ENCODE data around the gene ZFP36L1. TPM values are rescaled to one million over a fixed set of nuclear protein-coding genes. Genes with fewer than 3 reads are reported as not detected.

Gene ZFP36L1
- total RNA-seq, 1 experiment from 2014 or later: 47.8 TPM

GRCh38 chr14:68794851-68795596, 2.2 kb upstream of the ZFP36L1 start:
- DNase-seq: peak; percentile 85

GRCh38 chr14:68794130-68794850, 1.4 kb upstream of the ZFP36L1 start:
- Histone ChIP-seq H3K4me3 (ENCODE audit: insufficient read depth, low read depth, low read length) (peak overlapping the region; percentile 88), H3K36me3 (replicated peaks; ENCODE audit: control insufficient read depth, insufficient read depth, low read length) (peaks cover 14% of the 10 kb centered on the region), H3K27me3 (ENCODE audit: control insufficient read depth, insufficient read depth, low read length) (no peaks in the 10 kb centered on the region)
- peak; percentile 71 for DNase-seq

More at GRCh38 chr14:68794851-68795596, 2.2 kb upstream of the ZFP36L1 start:
- H3K27me3 ChIP-seq (ENCODE audit: control insufficient read depth, insufficient read depth, low read length): no peaks in the 10 kb centered on the region
- peaks cover 7% of the 10 kb centered on the region for H3K36me3 ChIP-seq (replicated peaks; ENCODE audit: control insufficient read depth, insufficient read depth, low read length)
- H3K4me3 ChIP-seq (ENCODE audit: insufficient read depth, low read depth, low read length): peak overlapping the region; percentile 88

DNA sequence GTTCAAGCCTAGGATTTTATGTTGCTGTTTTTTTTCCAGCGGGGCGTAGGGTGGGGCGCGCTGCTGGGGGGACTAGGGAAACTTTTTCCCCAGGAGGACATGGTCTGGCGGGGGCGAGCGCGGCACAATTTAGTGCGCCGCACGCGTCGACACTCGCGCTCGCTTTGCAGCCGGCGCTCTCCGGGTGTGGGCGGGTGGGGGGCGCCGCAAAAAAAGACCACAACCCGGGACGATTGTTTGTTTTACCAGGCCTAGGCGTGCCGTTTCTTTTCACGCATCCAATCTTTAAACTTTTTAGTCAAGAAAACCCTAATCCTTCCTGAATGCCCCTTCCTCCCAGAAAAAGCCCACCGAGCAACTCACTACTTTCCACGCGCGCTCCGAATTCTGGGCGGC, 865 bp upstream of the ZFP36L1 start:
- Histone ChIP-seq H3K4me3 (ENCODE audit: insufficient read depth, low read depth, low read length) (peak overlapping the region; percentile 88), H3K36me3 (replicated peaks; ENCODE audit: control insufficient read depth, insufficient read depth, low read length) (peaks cover 18% of the 10 kb centered on the region), H3K27me3 (ENCODE audit: control insufficient read depth, insufficient read depth, low read length) (no peaks in the 10 kb centered on the region)
- DNase-seq: no peak

DNA sequence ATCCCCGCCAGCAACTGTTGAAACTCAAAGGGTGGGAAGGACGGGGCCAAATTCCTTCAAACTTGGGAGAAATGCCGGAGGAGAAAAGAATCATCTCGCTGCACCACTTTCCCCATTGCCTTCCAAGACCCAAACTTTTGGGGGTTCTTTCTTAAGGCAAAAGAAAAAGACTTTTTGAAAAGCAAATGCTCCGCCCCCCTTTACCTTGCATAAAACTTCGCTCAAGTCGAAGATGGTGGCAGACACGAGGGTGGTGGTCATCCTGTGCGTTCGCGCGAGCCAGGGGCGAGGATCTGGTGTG, 239 bp downstream of the ZFP36L1 start:
- H3K36me3 ChIP-seq (replicated peaks; ENCODE audit: control insufficient read depth, insufficient read depth, low read length): peaks cover 21% of the 10 kb centered on the region
- DNase-seq: no peak
- H3K4me3 ChIP-seq (ENCODE audit: insufficient read depth, low read depth, low read length): peak overlapping the region; percentile 88
- H3K27me3 ChIP-seq (ENCODE audit: control insufficient read depth, insufficient read depth, low read length): no peaks in the 10 kb centered on the region

DNA sequence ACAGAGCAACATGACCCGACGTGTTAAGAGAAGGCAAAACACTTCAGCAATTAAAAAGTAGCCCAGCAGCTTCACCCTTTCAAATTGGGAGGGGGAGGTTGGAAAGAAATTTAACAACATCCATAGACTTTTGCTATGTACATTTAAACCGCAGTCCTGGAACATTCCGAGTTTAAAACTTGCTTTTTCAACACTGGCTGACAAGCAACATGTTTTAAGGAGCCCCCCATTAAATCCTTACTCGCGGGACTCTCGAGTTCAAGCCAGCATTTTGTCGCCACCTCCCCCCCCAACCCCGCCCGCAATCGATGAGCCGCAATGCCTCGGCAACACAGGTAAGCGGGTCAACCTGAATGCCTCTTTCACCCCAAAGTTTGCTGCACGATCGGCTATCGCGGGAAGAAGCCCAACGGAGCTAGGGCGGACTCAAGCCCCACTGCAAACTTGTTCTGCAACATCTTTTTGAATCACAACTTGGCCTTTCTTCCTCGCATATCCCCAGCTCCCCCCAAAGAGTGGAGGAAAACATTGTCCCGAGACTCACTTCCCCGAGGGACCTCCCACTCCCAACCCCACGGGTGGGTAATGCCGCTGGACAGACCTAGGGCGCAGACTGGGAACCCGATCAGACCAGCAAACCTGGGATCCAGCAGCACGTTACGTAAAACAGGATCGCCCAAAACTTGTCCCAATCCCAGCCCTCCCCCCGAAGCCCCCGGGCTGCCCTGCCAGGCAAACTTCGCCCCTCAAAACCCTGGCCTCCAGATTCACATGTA, 777 bp downstream of the ZFP36L1 start:
- Histone ChIP-seq H3K36me3 (replicated peaks; ENCODE audit: control insufficient read depth, insufficient read depth, low read length) (peaks cover 21% of the 10 kb centered on the region), H3K27me3 (ENCODE audit: control insufficient read depth, insufficient read depth, low read length) (no peaks in the 10 kb centered on the region), H3K4me3 (ENCODE audit: insufficient read depth, low read depth, low read length) (peak overlapping the region; percentile 88)
- DNase-seq: peak; percentile 58

DNA sequence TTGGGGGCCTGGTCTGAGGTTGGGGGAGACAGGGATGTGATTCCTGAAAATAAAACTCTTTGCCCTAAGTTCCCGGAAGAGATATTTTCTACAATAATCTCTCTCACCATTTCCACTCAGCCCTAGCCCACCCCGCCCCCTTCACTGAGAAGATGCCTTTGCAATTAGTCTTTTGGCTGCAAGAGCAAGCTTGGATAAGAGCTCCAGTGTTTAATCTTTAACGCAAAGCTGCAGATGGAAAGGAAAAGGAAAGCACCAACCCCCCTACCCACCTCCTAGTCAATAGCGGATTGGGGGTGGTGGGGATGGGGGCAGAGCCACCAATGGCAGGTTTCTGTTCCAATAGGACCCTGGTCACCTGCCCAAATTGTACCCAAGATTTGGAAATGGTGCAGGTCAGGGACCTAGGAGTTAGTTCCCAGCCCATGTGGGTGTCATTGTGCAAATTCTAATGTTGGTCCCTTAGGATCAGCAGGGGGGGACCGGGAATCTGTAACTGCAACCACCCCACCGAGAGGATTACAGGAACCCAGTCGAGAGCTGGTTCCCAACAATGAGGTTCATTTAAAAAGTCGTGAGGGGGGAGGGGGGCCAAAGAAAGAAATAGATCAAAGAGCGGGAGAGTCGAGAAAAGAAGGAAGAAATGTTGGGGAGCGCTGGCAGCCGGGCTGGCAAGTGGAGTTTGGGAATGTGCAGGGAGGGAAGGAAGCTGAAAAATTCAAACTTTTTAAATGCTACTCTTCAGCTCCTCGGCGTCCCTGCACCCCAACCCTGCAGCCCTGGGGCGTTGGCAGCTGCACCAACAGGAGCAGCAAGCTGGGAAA, 1.6 kb downstream of the ZFP36L1 start:
- no peaks in the 10 kb centered on the region for H3K27me3 ChIP-seq (ENCODE audit: control insufficient read depth, insufficient read depth, low read length)
- peak overlapping the region; percentile 88 for H3K4me3 ChIP-seq (ENCODE audit: insufficient read depth, low read depth, low read length)
- peak; percentile 73 for DNase-seq
- peaks cover 21% of the 10 kb centered on the region for H3K36me3 ChIP-seq (replicated peaks; ENCODE audit: control insufficient read depth, insufficient read depth, low read length)

DNA sequence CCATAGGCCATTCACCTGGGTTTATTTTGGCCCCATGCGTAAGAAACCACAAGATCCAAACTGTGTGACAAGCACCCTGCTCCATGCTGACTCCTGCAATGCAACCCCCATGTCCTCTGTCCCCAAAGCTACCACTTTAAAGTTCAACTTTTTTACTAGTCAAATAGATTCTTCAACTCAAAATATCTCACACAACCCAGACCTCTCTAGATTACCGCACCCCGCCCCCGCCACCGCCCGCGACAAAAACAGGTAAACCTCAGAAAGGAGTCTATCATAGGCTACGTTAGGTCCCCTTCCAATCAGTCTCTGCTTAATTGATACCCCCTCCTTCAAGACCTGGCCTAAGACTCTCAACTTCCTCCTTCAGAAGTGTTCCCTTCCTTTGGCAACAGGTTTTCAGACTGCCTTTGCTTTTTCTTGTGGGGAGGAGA, 2.2 kb downstream of the ZFP36L1 start:
- Histone ChIP-seq H3K27me3 (ENCODE audit: control insufficient read depth, insufficient read depth, low read length) (no peaks in the 10 kb centered on the region), H3K4me3 (ENCODE audit: insufficient read depth, low read depth, low read length) (peak overlapping the region; percentile 88), H3K36me3 (replicated peaks; ENCODE audit: control insufficient read depth, insufficient read depth, low read length) (peaks cover 21% of the 10 kb centered on the region)
- DNase-seq: peak; percentile 30

- peak; percentile 54 for DNase-seq
- peak overlapping the region; percentile 88 for H3K4me3 ChIP-seq (ENCODE audit: insufficient read depth, low read depth, low read length)
- no peaks in the 10 kb centered on the region for H3K27me3 ChIP-seq (ENCODE audit: control insufficient read depth, insufficient read depth, low read length)
- H3K36me3 ChIP-seq (replicated peaks; ENCODE audit: control insufficient read depth, insufficient read depth, low read length): peaks cover 21% of the 10 kb centered on the region
These were observed 2.8 kb downstream of the ZFP36L1 start for GRCh38 chr14:68789821-68790643.

GRCh38 chr14:68788996-68789820, 3.7 kb downstream of the ZFP36L1 start:
- Histone ChIP-seq H3K4me3 (ENCODE audit: insufficient read depth, low read depth, low read length) (0 out of 2 replicates have a peak overlapping the region, but pooled peaks have one; percentile 1), H3K36me3 (replicated peaks; ENCODE audit: control insufficient read depth, insufficient read depth, low read length) (peaks cover 21% of the 10 kb centered on the region), H3K27me3 (ENCODE audit: control insufficient read depth, insufficient read depth, low read length) (no peaks in the 10 kb centered on the region)
- DNase-seq: peak; percentile 87

- Histone ChIP-seq H3K27me3 (ENCODE audit: control insufficient read depth, insufficient read depth, low read length) (no peaks in the 10 kb centered on the region), H3K36me3 (replicated peaks; ENCODE audit: control insufficient read depth, insufficient read depth, low read length) (peaks cover 21% of the 10 kb centered on the region), H3K4me3 (ENCODE audit: insufficient read depth, low read depth, low read length) (no peak overlapping the region)
- no peak for DNase-seq
These were observed 4.4 kb downstream of the ZFP36L1 start for GRCh38 chr14:68788275-68788995.

DNA sequence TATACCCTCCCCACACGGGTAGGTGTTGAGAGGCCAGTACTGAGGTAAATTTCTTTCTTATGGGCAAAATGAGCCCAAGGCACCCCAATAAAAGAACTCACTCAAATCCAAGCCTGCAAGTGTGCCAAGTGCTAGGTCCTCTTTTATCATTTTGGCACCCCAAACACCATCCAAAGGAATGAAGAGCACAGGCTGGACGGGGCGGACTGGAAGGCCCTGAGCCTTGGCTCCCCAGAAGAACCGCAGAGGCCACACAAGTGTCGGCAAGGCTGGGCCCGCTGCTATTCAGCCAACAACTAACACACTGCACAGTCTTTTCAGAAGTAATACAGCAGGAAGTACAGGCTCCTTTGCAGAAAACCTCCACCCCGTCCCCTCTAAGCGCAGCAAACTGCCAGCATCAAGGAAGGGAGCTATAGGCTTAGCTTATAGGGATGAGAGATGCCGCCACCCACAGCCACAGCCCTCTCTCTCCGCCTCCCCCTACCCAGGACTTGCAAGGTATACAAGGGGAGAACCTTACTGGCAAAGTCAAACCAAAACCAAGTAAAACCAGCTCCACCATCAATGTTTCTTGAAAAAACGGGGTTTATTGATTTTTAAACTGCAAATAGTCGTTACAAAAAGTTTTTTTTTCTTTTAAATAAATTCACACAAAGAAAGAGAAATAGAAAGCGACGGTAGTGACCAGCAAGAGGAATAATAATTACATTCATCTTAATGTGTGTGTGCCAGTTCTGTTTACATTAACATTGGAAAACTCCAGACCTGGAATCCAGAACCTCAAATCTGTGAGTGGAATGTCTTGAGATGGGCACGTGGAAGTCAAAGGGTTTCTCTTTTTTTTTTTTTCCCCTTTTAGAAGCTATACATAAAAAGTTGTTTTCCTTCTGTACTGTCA, 5.5 kb downstream of the ZFP36L1 start:
- peak; percentile 70 for DNase-seq
- no peaks in the 10 kb centered on the region for H3K27me3 ChIP-seq (ENCODE audit: control insufficient read depth, insufficient read depth, low read length)
- H3K4me3 ChIP-seq (ENCODE audit: insufficient read depth, low read depth, low read length): no peak overlapping the region
- H3K36me3 ChIP-seq (replicated peaks; ENCODE audit: control insufficient read depth, insufficient read depth, low read length): peaks cover 21% of the 10 kb centered on the region

Data from H7 (cell line).